Glutamatergic neuron (in vitro differentiated cells): Measurements from ENCODE around the gene WFDC1. TPM values are rescaled to one million over a fixed set of nuclear protein-coding genes. Genes with fewer than 3 reads are reported as not detected.

Experiments used
- DNase-seq: peaks from one replicate; pipeline ENCODE4 v3.0.0; 2022
- H3K27ac Mint-ChIP-seq: one replicate; pipeline ENCODE4 v1.8.0; 2020; ENCODE audit warnings: mild to moderate bottlenecking, mixed read lengths, inconsistent platforms; ENCODE audit not compliant: unreplicated experiment
- H3K27me3 Mint-ChIP-seq: one replicate; pipeline ENCODE4 v1.8.0; 2020; ENCODE audit warnings: mild to moderate bottlenecking, moderate library complexity, mixed read lengths, inconsistent platforms; ENCODE audit not compliant: unreplicated experiment
- H3K36me3 Mint-ChIP-seq: one replicate; pipeline ENCODE4 v1.8.0; 2020; ENCODE audit warnings: mild to moderate bottlenecking, mixed read lengths, inconsistent platforms; ENCODE audit not compliant: unreplicated experiment
- H3K4me1 Mint-ChIP-seq: one replicate; pipeline ENCODE4 v1.8.0; 2020; ENCODE audit warnings: mild to moderate bottlenecking, low read depth, mixed read lengths, inconsistent platforms; ENCODE audit not compliant: unreplicated experiment
- H3K4me3 Mint-ChIP-seq: one replicate; pipeline ENCODE4 v1.8.0; 2020; ENCODE audit warnings: mild to moderate bottlenecking, mixed read lengths, inconsistent platforms; ENCODE audit not compliant: unreplicated experiment
- H3K9me3 Mint-ChIP-seq: one replicate; pipeline ENCODE4 v1.8.0; 2020; ENCODE audit warnings: mild to moderate bottlenecking, moderate library complexity, mixed read lengths, inconsistent platforms; ENCODE audit not compliant: unreplicated experiment
- total RNA-seq: library from RNA; stranded (reverse); fragmentation: NEBNext Ultra II Directional; extraction: Animal tissue kit (Norgen Biotek cat#: 25700); gene quantifications from one replicate; pipeline ENCODE4 v1.2.1, GENCODE V29; 2021; ENCODE audit not compliant: unreplicated experiment
- TF ChIP-seq, protein P1 (sequence below): fragments of 200-600 bp; sonication (generic); IDR thresholded peaks from one replicate; pipeline ENCODE4 v1.5.0; 2021; ENCODE audit not compliant: partially characterized antibody, unreplicated experiment

The WFDC1 gene
- total RNA-seq, 1 donor from 2014 or later = 0.93 TPM

DNA sequence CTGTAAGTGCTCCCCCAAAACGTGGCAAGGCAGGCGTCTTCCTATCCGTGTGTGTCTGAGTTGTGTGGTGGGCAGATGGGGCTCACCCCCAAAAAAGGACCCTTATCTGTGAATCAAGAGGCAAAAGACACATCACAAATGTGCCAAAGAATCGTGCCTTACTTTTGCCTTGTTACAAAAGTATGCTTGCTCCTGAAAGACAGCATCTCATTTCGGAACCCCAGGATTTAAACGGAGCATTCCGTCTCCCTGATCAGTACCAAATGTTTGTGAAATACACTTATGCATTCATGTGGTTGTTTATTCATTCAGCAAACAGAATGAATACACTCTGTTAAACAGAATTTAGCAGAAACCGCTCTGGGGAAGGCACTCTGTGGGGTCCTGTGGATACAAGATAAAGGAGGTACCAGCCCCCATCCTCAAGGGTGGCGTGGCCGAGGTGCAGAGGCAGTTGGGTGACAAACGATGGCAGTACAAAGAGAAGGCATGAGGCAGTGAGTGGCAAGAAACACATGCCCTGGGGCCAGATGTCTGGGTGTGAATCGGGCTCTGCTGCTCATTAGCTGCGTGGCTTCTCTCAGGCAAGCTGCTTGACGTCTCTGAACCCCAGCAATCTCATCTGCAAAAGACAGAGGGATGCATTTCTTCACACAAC, 654 bp downstream of the WFDC1 start:
- Mint-ChIP-seq H3K4me3 (peak overlapping the region; percentile 35), H3K27me3 (no peaks in the 10 kb centered on the region), H3K27ac (no peak overlapping the region), H3K4me1 (peaks cover 20% of the 10 kb centered on the region), H3K9me3 (peaks cover 8% of the 10 kb centered on the region), H3K36me3 (no peaks in the 10 kb centered on the region)
- no peak for DNase-seq
- TF ChIP-seq, protein P1, sequence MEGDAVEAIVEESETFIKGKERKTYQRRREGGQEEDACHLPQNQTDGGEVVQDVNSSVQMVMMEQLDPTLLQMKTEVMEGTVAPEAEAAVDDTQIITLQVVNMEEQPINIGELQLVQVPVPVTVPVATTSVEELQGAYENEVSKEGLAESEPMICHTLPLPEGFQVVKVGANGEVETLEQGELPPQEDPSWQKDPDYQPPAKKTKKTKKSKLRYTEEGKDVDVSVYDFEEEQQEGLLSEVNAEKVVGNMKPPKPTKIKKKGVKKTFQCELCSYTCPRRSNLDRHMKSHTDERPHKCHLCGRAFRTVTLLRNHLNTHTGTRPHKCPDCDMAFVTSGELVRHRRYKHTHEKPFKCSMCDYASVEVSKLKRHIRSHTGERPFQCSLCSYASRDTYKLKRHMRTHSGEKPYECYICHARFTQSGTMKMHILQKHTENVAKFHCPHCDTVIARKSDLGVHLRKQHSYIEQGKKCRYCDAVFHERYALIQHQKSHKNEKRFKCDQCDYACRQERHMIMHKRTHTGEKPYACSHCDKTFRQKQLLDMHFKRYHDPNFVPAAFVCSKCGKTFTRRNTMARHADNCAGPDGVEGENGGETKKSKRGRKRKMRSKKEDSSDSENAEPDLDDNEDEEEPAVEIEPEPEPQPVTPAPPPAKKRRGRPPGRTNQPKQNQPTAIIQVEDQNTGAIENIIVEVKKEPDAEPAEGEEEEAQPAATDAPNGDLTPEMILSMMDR = no peak

DNA sequence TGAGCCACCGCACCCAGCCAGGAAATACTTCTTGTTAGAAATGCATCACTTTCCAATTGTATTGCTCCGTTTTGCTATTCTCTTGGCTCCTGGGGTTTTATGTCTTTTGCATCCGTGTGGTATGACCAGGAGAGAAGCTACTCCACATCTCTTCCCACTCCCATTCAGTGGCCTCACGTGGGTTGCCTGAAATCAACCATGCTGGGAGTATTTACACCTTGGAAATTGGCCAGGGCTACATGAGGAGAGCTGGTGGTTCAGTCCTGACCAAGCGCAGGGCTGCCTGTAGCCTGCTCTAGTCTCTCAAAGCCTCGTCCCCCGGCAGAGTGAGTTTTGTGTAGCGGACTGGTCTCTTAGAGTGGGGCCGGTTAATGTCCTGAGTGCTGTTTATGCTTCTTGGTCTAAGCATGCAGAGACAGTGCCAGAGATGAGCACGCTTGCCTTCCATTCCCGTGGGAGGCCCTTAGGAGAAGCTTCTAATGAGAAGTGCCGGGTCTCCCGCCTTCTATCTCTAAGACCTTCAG, 3.8 kb downstream of the WFDC1 start:
- Mint-ChIP-seq H3K4me3 (no peak overlapping the region), H3K27me3 (peaks cover 2% of the 10 kb centered on the region), H3K9me3 (peaks cover 8% of the 10 kb centered on the region), H3K27ac (no peak overlapping the region), H3K36me3 (no peaks in the 10 kb centered on the region), H3K4me1 (peaks cover 20% of the 10 kb centered on the region)
- TF ChIP-seq, protein P1 = no peak
- DNase-seq = no peak

DNA sequence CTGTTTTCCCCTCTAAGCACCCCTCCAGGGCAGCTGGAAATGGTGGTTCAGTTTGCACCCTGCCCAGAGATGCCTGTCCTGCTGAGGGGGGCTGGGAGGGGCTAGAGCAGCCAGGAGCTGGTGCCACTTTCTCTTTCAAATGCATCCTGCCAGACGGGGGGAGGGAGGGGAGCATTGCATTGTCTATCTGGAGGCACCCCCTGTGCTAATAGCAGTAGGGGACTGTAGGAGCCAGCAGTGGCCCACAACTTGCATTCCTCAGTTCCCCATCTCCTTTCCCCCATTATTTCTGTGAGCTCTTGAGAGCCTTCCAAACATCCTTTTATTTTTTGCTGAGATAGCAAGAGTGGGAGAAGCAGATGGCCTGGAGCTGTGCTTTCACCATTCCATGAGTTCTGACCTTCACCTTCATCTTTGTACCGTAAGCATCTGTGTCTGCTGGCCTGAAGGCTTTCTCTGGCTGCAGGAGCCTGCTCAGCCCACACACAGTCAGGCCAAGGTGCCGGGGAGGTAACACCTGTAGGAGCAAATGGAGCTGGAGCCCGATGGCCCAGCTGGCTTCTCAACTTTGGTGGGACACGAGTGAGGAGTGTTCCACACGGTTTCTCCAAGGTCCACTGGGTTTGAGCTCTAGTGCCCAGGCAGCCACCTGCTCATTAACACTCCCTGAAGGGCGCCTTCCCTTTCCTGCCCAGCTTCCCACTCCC, 5.2 kb downstream of the WFDC1 start:
- Mint-ChIP-seq H3K4me1 (peaks cover 16% of the 10 kb centered on the region), H3K4me3 (no peak overlapping the region), H3K36me3 (no peaks in the 10 kb centered on the region), H3K27ac (no peak overlapping the region), H3K9me3 (peaks cover 8% of the 10 kb centered on the region), H3K27me3 (peaks cover 2% of the 10 kb centered on the region)
- DNase-seq = no peak
- TF ChIP-seq, protein P1 = no peak

DNA sequence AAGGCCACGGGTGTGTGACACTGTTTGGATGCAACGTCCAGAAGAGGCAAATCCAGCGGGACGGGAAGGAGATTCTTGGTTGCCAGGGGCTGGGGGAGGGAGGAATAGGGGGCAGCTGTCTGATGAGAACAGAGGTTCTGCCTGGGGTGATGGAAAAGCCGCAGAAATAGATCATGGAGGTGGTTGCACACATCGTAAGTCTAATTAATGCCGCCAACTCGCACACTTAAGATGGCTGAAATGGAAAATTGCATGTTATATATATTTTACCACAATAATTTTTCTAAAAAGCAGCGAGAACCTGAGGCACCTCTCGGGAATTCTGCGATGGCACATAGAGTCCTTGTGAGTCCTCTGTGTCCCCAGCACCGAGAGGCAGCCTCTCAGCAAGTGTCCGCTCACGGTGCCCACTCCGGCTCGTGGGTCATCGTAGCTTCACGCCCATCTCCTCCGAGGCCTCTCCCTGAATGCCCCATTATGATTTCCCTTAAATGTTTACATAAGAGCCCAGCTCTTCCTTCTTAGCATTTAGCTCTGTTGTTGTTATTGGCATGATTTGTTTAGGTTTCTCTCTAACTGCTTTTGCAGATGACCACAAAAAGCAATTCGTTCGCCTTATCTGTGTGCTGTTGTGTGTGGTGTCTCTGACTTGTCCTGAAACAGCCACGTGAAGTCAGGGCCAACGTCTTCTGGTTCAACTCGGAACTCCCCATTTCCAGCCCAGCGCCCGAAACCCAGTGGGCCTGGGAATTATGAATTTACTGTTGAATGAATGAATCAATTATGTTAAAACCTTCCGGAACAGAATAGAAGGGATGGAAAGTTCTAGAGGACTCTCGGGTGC, 7.7 kb downstream of the WFDC1 start:
- Mint-ChIP-seq H3K27ac (no peak overlapping the region), H3K36me3 (no peaks in the 10 kb centered on the region), H3K4me3 (no peak overlapping the region), H3K27me3 (peaks cover 5% of the 10 kb centered on the region), H3K9me3 (peaks cover 8% of the 10 kb centered on the region), H3K4me1 (peaks cover 11% of the 10 kb centered on the region)
- DNase-seq = no peak
- TF ChIP-seq, protein P1 = no peak
